WTC11 (cell line): ENCODE measurements around the gene TMEM144. TPM values are rescaled to one million over a fixed set of nuclear protein-coding genes. Genes with fewer than 3 reads are reported as not detected.

ENCODE experiments used
- ATAC-seq: fragments of 200-7000 bp; cut with Tn5 transposase; 2 replicates; pipeline ENCODE4 v1.10.0; 2021; ENCODE audit warnings: mild to moderate bottlenecking, moderate library complexity
- CTCF ChIA-PET: fragments of 300-600 bp; sonication (Branson Sonifier 250); formaldehyde crosslinking; loops from one replicate; lab custom pipeline; 2021; ENCODE audit warnings: antibody characterized with exemption; lab: Charles Lee
- POLR2A ChIA-PET: fragments of 350-600 bp; sonication (Branson Sonifier 250); formaldehyde crosslinking; loops from one replicate; lab custom pipeline; 2021; ENCODE audit warnings: antibody characterized with exemption; lab: Charles Lee
- DNase-seq: peaks from one replicate; pipeline ENCODE4 v3.0.0; 2021; ENCODE audit warnings: low spot score
- H3K27ac Mint-ChIP-seq: 2 replicates; pipeline ENCODE4 v1.8.0; 2021; ENCODE audit warnings: mixed read lengths
- H3K27me3 Mint-ChIP-seq: 2 replicates; pipeline ENCODE4 v1.8.0; 2021; ENCODE audit warnings: low read depth, mild to moderate bottlenecking, moderate library complexity, mixed read lengths
- H3K36me3 Mint-ChIP-seq: 2 replicates; pipeline ENCODE4 v1.8.0; 2021; ENCODE audit warnings: mixed read lengths
- H3K4me1 Mint-ChIP-seq: 2 replicates; pipeline ENCODE4 v1.8.0; 2022; ENCODE audit warnings: mixed read lengths
- H3K4me3 Mint-ChIP-seq: 2 replicates; pipeline ENCODE4 v1.8.0; 2021; ENCODE audit warnings: mild to moderate bottlenecking, moderate library complexity, mixed read lengths
- H3K9me3 Mint-ChIP-seq: 2 replicates; pipeline ENCODE4 v1.8.0; 2021; ENCODE audit warnings: mixed read lengths
- ARID4B ChIP-seq: sonication (generic); formaldehyde crosslinking; IDR thresholded peaks from 2 replicates; pipeline ENCODE4 v1.8.0; 2023; ENCODE audit warnings: missing genetic modification reagents, mild to moderate bottlenecking, borderline replicate concordance
- CDX4 ChIP-seq: fragments of 250-450 bp; sonication (Bioruptor Pico); IDR thresholded peaks from 2 replicates; pipeline ENCODE4 v1.9.0; 2021; ENCODE audit warnings: moderate library complexity, mild to moderate bottlenecking, inconsistent platforms, borderline replicate concordance
- CTCF ChIP-seq: fragments of 200-600 bp; IDR thresholded peaks from 2 replicates; pipeline ENCODE4 v1.8.0; 2022; ENCODE audit warnings: antibody characterized with exemption
- ERG ChIP-seq: fragments of 250-450 bp; sonication (Bioruptor Pico); IDR thresholded peaks from 2 replicates; pipeline ENCODE4 v1.8.0; 2021; ENCODE audit warnings: mild to moderate bottlenecking
- FOXP1 ChIP-seq: sonication (generic); formaldehyde crosslinking; IDR thresholded peaks from 2 replicates; pipeline ENCODE4 v1.8.0; 2022; ENCODE audit warnings: missing genetic modification reagents, mild to moderate bottlenecking, moderate library complexity, borderline replicate concordance
- GTF2I ChIP-seq: fragments of 250-450 bp; sonication (Bioruptor Pico); conservative IDR thresholded peaks from 2 replicates; pipeline ENCODE4 v1.4.0; 2021; ENCODE audit warnings: mild to moderate bottlenecking
- NFE2L1 ChIP-seq: sonication (generic); formaldehyde crosslinking; IDR thresholded peaks from 2 replicates; pipeline ENCODE4 v1.8.1; 2023; ENCODE audit warnings: missing genetic modification reagents
- NFYB ChIP-seq: sonication (generic); formaldehyde crosslinking; conservative IDR thresholded peaks from 2 replicates; pipeline ENCODE4 v1.8.0; 2022; ENCODE audit warnings: low read depth, missing genetic modification reagents
- RORB ChIP-seq: fragments of 250-450 bp; sonication (Bioruptor Pico); IDR thresholded peaks from 2 replicates; pipeline ENCODE4 v1.9.0; 2021; ENCODE audit warnings: mild to moderate bottlenecking
- TP53 ChIP-seq: sonication (generic); formaldehyde crosslinking; IDR thresholded peaks from 2 replicates; pipeline ENCODE4 v1.8.1; 2023; ENCODE audit warnings: mild to moderate bottlenecking, missing genetic modification reagents
- ZBTB21 ChIP-seq: sonication (generic); formaldehyde crosslinking; IDR thresholded peaks from 2 replicates; pipeline ENCODE4 v1.8.1; 2023; ENCODE audit warnings: mild to moderate bottlenecking, missing genetic modification reagents, borderline replicate concordance
- ZBTB43 ChIP-seq: sonication (generic); formaldehyde crosslinking; IDR thresholded peaks from 2 replicates; pipeline ENCODE4 v1.8.1; 2023; ENCODE audit warnings: mild to moderate bottlenecking, missing genetic modification reagents
- ZNF219 ChIP-seq: sonication (generic); formaldehyde crosslinking; IDR thresholded peaks from 2 replicates; pipeline ENCODE4 v1.8.0; 2023; ENCODE audit warnings: missing genetic modification reagents, mild to moderate bottlenecking, borderline replicate concordance
- ZNF232 ChIP-seq: sonication (generic); formaldehyde crosslinking; IDR thresholded peaks from 2 replicates; pipeline ENCODE4 v1.8.0; 2022; ENCODE audit warnings: mild to moderate bottlenecking, missing genetic modification reagents
- ZNF423 ChIP-seq: fragments of 250-450 bp; sonication (Bioruptor Pico); IDR thresholded peaks from 2 replicates; pipeline ENCODE4 v2.1.2; 2022; ENCODE audit warnings: mild to moderate bottlenecking, moderate library complexity
- ZSCAN18 ChIP-seq: fragments of 250-450 bp; sonication (Bioruptor Pico); IDR thresholded peaks from 2 replicates; pipeline ENCODE4 v2.1.2; 2022; ENCODE audit warnings: mild to moderate bottlenecking, moderate library complexity
- total RNA-seq: library from RNA; stranded (reverse); gene quantifications from 3 replicates; pipeline ENCODE4 v1.2.3, GENCODE V29; 2021

TMEM144 gene
- total RNA-seq, 1 experiment from 2014 or later: 3.8 TPM

GRCh38 chr4:158253350-158253980, 43.2 kb downstream of the TMEM144 start:
- POLR2A ChIA-PET: no interaction called here
- Mint-ChIP-seq H3K9me3 (no peaks in the 10 kb centered on the region), H3K27ac (no peak overlapping the region), H3K4me1 (peaks cover 17% of the 10 kb centered on the region), H3K27me3 (no peaks in the 10 kb centered on the region), H3K36me3 (no peaks in the 10 kb centered on the region), H3K4me3 (no peak overlapping the region)
- TF ChIP-seq RORB (CRISPR knock-in tag): 0 out of 2 replicates have a peak, but pooled peaks have one; percentile 25
- TF ChIP-seq ARID4B: no peak
- TF ChIP-seq ZSCAN18 (CRISPR knock-in tag): no peak
- TF ChIP-seq ZNF219: no peak
- CTCF ChIA-PET: interaction anchor here (3.0 kb wide), 1 partner anchor 61 kb away, joined by 22 read pairs; no protein-coding TSS in a partner anchor
- DNase-seq: peak; percentile 21
- peak; percentile 66 for ATAC-seq

GRCh38 chr4:158254292-158254691, 44.0 kb downstream of the TMEM144 start:
- ChIA-PET POLR2A (interaction anchor here (0.6 kb wide), 1 partner anchor 35 kb away, joined by 4 read pairs; no protein-coding TSS in a partner anchor), CTCF (interaction anchor here (0.8 to 3.0 kb wide), 5 partner anchors 9 to 320 kb away, joined by 3 to 22 read pairs (median 3); partner anchors contain the start of gene TMEM144)
- TF ChIP-seq NFE2L1 (CRISPR knock-in tag): no peak
- Mint-ChIP-seq H3K27me3 (no peaks in the 10 kb centered on the region), H3K4me1 (peaks cover 17% of the 10 kb centered on the region), H3K4me3 (no peak overlapping the region), H3K27ac (no peak overlapping the region), H3K9me3 (no peaks in the 10 kb centered on the region), H3K36me3 (no peaks in the 10 kb centered on the region)
- ATAC-seq: peak; percentile 51
- DNase-seq: no peak

GRCh38 chr4:158255727-158256324, 45.5 kb downstream of the TMEM144 start:
- no peaks in the 10 kb centered on the region for H3K36me3 Mint-ChIP-seq
- H3K4me1 Mint-ChIP-seq: peaks cover 25% of the 10 kb centered on the region
- ATAC-seq: peak; percentile 62
- DNase-seq: no peak
- no peaks in the 10 kb centered on the region for H3K27me3 Mint-ChIP-seq
- H3K27ac Mint-ChIP-seq: no peak overlapping the region
- POLR2A ChIA-PET: no interaction called here
- CTCF ChIA-PET: interaction anchor here (0.6 to 3.0 kb wide), 13 partner anchors 12 to 406 kb away, joined by 3 to 22 read pairs (median 3); partner anchors contain the start of gene TMEM144
- H3K9me3 Mint-ChIP-seq: no peaks in the 10 kb centered on the region
- TF ChIP-seq FOXP1 (CRISPR knock-in tag) (no peak), CTCF (peak; percentile 59)
- no peak overlapping the region for H3K4me3 Mint-ChIP-seq

- H3K4me3 Mint-ChIP-seq: no peak overlapping the region
- POLR2A ChIA-PET: no interaction called here
- CTCF ChIA-PET: interaction anchor here (1.1 kb wide), 1 partner anchor 236 kb away, joined by 4 read pairs; no protein-coding TSS in a partner anchor
- peaks cover 45% of the 10 kb centered on the region for H3K4me1 Mint-ChIP-seq
- H3K27ac Mint-ChIP-seq: no peak overlapping the region
- DNase-seq: no peak
- H3K36me3 Mint-ChIP-seq: no peaks in the 10 kb centered on the region
- H3K27me3 Mint-ChIP-seq: no peaks in the 10 kb centered on the region
- peak; percentile 54 for ATAC-seq
- no peaks in the 10 kb centered on the region for H3K9me3 Mint-ChIP-seq
- TF ChIP-seq ZBTB43 (CRISPR knock-in tag) (no peak), NFYB (CRISPR knock-in tag) (no peak), ERG (CRISPR knock-in tag) (no peak), GTF2I (no peak), ZNF423 (CRISPR knock-in tag) (no peak), ZBTB21 (CRISPR knock-in tag) (no peak), CDX4 (CRISPR knock-in tag) (no peak), TP53 (CRISPR knock-in tag) (no peak), ZNF232 (CRISPR knock-in tag) (no peak)
Observed at GRCh38 chr4:158259955-158260575, 49.8 kb downstream of the TMEM144 start.
